GM12875 (cell line): Measurements from ENCODE around the gene ZZZ3.

Source experiments
- H3K4me3 ChIP-seq: one replicate; pipeline ENCODE4 v1.5.1; 2011; ENCODE audit warnings: low read depth, low read length, control low read depth
- TF ChIP-seq, protein P1 (sequence below): IDR thresholded peaks from 2 replicates; pipeline ENCODE4 v1.5.1; 2011; ENCODE audit warnings: low read depth, mild to moderate bottlenecking, control low read depth, inconsistent platforms, low read length, moderate library complexity, borderline replicate concordance; ENCODE audit not compliant: insufficient read depth

The ZZZ3 gene

DNA sequence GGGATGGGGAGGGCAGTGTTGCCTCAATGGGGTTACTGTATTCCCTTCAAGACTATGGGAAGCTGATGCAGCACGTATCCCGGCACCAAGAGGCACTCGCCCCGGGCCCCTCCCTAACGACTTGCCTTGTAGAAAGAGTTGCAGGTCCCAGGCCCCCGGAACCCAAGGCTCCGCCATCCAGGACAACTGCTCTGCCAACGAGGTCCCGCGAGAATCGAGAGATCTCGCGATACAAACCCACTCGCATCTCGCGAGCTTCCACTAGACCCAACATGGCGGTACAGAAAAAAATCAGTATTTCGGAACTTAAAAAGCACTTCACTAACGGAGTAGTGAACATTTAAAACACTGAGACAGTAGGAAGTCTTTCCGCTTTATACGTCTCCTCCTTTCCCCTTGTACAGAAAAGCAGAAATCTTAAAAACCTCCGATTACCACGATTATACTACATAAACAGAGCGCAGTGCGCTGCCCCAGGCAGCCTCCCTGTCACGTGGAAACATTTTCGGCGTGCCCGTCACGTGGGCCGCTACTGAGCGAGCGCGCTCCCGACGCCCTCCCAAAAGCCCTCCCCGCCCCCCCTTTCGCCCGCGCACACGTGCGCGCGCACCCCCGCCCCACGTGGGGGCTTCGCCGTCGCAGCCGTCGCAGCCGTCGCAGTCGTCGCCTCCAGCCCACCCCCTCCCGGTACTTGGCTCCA lies at the start of gene ZZZ3:
TSS of gene ZZZ3 (minus strand) at position 199 of the 700 bp plus-strand sequence. CDS start 49,304 bp downstream, outside the sequence.
- H3K4me3 ChIP-seq = peak within 1 kb of the TSS; percentile 61
- TF ChIP-seq, protein P1, sequence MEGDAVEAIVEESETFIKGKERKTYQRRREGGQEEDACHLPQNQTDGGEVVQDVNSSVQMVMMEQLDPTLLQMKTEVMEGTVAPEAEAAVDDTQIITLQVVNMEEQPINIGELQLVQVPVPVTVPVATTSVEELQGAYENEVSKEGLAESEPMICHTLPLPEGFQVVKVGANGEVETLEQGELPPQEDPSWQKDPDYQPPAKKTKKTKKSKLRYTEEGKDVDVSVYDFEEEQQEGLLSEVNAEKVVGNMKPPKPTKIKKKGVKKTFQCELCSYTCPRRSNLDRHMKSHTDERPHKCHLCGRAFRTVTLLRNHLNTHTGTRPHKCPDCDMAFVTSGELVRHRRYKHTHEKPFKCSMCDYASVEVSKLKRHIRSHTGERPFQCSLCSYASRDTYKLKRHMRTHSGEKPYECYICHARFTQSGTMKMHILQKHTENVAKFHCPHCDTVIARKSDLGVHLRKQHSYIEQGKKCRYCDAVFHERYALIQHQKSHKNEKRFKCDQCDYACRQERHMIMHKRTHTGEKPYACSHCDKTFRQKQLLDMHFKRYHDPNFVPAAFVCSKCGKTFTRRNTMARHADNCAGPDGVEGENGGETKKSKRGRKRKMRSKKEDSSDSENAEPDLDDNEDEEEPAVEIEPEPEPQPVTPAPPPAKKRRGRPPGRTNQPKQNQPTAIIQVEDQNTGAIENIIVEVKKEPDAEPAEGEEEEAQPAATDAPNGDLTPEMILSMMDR = no peak

DNA sequence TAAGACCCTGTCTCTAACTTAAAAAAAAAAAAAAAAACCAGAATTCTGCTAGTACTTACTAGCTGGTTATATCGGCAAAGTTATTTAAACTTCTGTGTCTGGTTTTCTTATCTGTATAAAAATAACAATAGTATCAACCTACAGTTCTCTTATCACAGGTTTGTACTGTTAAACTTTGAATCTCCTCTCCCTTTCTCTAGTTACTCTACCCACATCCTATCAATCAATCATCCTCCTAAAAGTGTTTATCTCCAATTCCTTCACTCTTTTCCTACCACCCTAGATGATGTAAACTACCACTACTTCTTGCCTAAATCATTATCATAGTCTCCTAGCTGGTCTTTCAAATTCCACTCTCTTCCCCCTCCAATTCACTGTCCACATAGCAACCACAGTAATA lies 49.6 kb upstream of the ZZZ3 start:
- H3K4me3 ChIP-seq = no peak overlapping the region
- TF ChIP-seq, protein P1 = no peak

DNA sequence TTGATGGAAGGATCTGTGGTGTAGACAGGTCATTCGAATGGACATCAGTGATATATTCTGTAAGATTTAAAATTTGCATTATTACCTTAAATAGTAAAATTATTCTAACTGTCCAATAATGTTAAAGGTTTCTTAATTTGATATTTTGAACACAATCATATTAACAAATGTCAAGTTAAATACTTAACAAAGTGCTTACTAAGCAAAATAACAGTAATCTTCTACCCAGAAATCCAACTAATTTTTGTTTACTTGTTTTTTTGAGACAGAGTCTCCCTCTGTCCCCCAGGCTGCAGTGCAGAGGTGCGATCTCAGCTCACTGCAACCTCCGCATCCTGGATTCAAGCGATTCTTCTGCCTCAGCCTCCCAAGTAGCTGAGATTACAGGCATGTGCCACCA lies 43.2 kb upstream of the ZZZ3 start:
- TF ChIP-seq, protein P1 = no peak
- H3K4me3 ChIP-seq = no peak overlapping the region

DNA sequence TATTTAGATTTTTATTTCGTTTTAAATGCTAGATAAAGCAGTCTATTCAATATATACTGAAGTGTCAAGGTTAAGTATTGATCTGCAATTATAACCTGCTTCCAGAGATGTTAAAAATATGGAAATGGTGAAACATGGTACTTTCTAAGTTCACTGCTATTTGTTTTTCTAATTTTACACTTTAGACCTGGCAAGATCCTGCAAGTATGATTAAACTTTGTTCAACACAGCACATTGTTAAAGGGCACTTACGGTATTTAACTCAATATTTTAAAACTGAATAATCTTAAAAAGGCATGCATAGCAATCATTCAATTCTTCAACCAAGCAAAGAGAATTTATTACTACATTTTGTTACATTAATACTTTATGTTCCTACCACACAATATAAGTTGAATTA lies 35.7 kb upstream of the ZZZ3 start:
- TF ChIP-seq, protein P1 = no peak
- H3K4me3 ChIP-seq = no peak overlapping the region

DNA sequence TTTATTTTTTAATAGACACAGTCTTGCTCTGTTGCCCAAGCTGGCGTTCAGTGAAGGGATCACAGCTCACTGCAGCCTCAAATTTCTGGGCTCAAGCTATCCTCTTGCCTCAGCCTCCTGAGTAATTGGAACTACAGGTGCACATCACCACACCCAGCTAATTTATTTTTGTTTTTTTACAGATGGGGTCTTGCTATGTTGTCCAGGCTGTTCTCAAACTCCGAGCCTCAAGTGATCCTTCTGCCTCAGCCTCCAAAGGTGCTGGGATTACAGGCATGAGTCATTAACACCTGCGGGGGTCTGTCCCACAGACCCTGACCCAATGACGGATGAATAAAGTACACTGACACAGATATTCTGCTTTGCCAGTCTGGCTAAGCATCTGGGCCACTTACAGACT lies 33.6 kb upstream of the ZZZ3 start:
- TF ChIP-seq, protein P1 = no peak
- no peak overlapping the region for H3K4me3 ChIP-seq

DNA sequence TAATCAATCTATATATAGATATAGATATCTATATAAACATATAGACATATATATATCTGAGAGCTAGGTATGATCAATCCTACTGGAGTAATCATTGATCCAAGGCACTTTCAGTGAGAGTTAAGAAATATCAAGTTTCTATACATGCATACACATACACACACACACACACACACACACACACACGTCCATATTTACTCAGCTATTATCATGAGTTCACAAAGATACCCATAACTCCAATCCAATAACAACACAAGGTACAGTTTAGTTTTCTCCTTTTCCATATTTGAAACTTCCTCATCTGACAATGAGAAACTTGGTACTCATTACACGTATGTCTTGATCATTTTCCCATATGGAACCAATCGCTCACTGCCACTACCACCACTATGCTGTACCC lies 27.3 kb upstream of the ZZZ3 start:
- TF ChIP-seq, protein P1 = no peak
- H3K4me3 ChIP-seq = no peak overlapping the region

DNA sequence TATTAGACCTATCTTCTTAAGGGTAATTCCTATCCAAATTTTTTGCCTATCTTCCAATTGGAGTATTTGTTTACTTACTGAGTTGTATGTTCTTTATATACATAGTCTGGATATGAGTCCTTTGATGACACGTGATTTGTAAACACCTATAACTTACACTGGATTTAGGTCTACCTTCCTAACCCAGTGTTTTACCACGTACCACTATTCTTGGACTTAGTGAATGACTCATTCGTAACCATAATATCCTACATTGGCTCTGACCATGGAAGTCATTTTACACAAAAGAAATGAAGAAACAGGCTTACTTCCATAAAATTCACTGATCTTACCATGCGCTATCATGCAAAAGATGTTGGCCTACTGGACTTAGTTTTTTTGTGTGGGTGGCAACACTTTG lies 23.9 kb upstream of the ZZZ3 start:
- no peak overlapping the region for H3K4me3 ChIP-seq
- TF ChIP-seq, protein P1 = no peak
